NB4 (cell line): ENCODE results near the gene METAP1.

ENCODE experiments used
- DNase-seq: peaks from one replicate; pipeline ENCODE4 v3.0.0; 2010; ENCODE audit warnings: low read depth
- H3K4me3 ChIP-seq: one replicate; pipeline ENCODE4 v1.5.1; 2011; ENCODE audit warnings: mild to moderate bottlenecking, low read depth, low read length, moderate library complexity
- CTCF ChIP-seq: IDR thresholded peaks from one replicate; pipeline ENCODE4 v1.5.1; 2012; ENCODE audit warnings: low read depth, low read length
- MAX ChIP-seq: IDR thresholded peaks from 2 replicates; pipeline ENCODE4 v1.6.1; 2011; ENCODE audit warnings: low read depth, low read length
- MYC ChIP-seq: IDR thresholded peaks from 2 replicates; pipeline ENCODE4 v1.6.1; 2011; ENCODE audit warnings: low read depth, low read length
- POLR2A ChIP-seq: IDR thresholded peaks from 2 replicates; pipeline ENCODE4 v1.6.1; 2011; ENCODE audit warnings: mild to moderate bottlenecking; ENCODE audit not compliant: insufficient read length; ENCODE audit errors: extremely low read depth

Gene METAP1

GRCh38 chr4:99074816-99075215 is 79.3 kb downstream of the METAP1 start:
- H3K4me3 ChIP-seq = no peak overlapping the region
- TF ChIP-seq MYC (no peak), POLR2A (no peak), CTCF (no peak), MAX (no peak)
- no peak for DNase-seq

GRCh38 chr4:99076292-99076976 is 80.9 kb downstream of the METAP1 start:
- TF ChIP-seq POLR2A (no peak), MYC (no peak), MAX (no peak), CTCF (no peak)
- no peak overlapping the region for H3K4me3 ChIP-seq
- no peak for DNase-seq

- no peak for DNase-seq
- H3K4me3 ChIP-seq = no peak overlapping the region
- TF ChIP-seq POLR2A (no peak), MYC (no peak), CTCF (no peak), MAX (no peak)
These were observed 81.7 kb downstream of the METAP1 start for GRCh38 chr4:99077177-99077576.

GRCh38 chr4:99078336-99078735 is 82.8 kb downstream of the METAP1 start:
- no peak for TF ChIP-seq POLR2A
- no peak for TF ChIP-seq MAX
- no peak for TF ChIP-seq CTCF
- no peak for TF ChIP-seq MYC
- H3K4me3 ChIP-seq = no peak overlapping the region
- no peak for DNase-seq

- TF ChIP-seq POLR2A = no peak
- no peak for TF ChIP-seq MAX
- no peak for TF ChIP-seq CTCF
- no peak for TF ChIP-seq MYC
- no peak overlapping the region for H3K4me3 ChIP-seq
- no peak for DNase-seq
These were observed 83.6 kb downstream of the METAP1 start for GRCh38 chr4:99078931-99079624.
